Right atrium auricular region (tissue), 2 donors: Measurements from ENCODE around the gene TRIO. TPM values are rescaled to one million over a fixed set of nuclear protein-coding genes. Genes with fewer than 3 reads are reported as not detected.
"Not testable (repeated sequence)": the region's sequence is repeated elsewhere in the genome, so short reads cannot be mapped to it uniquely, and the experiment has no call there.

Experiments
- DNase-seq: peaks from one replicate; pipeline ENCODE4 v3.0.0-alpha.2; 2019; ENCODE audit warnings: low spot score
- H3K27ac ChIP-seq, 2 donors: fragments of 200-600 bp; sonication (generic); 1 replicate in 1 of 2; 2 replicates in 1 of 2; pipeline ENCODE4 v1.5.1; 2016 to 2019
- H3K27me3 ChIP-seq, 2 donors: fragments of 200-600 bp; sonication (generic); one replicate each; pipeline versions ENCODE4 v1.5.1 to v1.6.0; 2017 to 2019
- H3K36me3 ChIP-seq: fragments of 200-600 bp; sonication (generic); one replicate; pipeline ENCODE4 v1.5.1; 2016
- H3K4me1 ChIP-seq, 2 donors: fragments of 200-600 bp; sonication (generic); one replicate each; pipeline versions ENCODE4 v1.5.1 to v1.6.0; 2017 to 2019
- H3K4me3 ChIP-seq, 2 donors: fragments of 200-600 bp; sonication (generic); 1 replicate in 1 of 2; 2 replicates in 1 of 2; pipeline ENCODE4 v1.5.1; 2017 to 2019; ENCODE audit warnings: mild to moderate bottlenecking in 1 of 2, moderate library complexity in 1 of 2
- H3K9me3 ChIP-seq, 2 donors: fragments of 200-600 bp; sonication (generic); one replicate each; pipeline ENCODE4 v1.5.1; 2019
- CTCF ChIP-seq, 2 donors: fragments of 200-600 bp; sonication (generic); IDR thresholded peaks; one replicate each; pipeline ENCODE4 v1.5.1; 2019; ENCODE audit warnings: antibody characterized with exemption in 2 of 2
- total RNA-seq, 2 donors: library from RNA; depleted of rRNA; stranded (reverse); fragments of >200 nt; gene quantifications; one replicate each; pipeline ENCODE4 v1.1.0, GENCODE V29; 2016

The TRIO gene
- total RNA-seq, 2 donors from 2014 or later = 51.6 to 67.0 TPM

DNA sequence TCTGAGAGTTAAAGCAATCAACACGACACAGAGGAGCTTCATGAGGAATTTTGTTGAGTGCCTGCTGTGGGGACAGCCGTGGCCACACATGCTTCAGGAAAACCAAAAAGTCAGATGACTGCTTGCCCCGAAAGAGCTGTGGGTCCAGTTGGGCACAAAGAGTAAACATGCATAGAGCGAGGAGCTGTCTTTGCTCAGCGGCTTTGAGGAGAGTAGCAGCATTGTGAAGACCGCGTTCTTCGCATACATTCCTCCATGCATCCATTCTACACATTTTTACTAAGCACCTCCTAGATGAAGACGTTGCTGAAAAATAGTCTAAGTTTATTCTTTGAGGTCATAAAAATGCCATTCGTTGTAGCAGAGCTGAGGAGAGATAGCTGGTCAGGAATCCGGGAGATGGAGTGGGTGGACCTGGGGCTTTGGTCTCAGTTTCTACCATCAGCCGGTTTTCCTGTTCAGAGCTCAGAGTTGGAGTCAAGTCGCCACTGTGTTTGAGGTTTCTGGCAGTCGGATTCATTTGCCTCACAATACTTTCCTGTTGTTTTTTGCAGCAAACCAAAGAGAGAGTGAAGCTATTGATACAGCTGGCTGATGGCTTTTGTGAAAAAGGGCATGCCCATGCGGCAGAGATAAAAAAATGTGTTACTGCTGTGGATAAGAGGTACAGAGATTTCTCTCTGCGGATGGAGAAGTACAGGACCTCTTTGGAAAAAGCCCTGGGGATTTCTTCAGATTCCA, 243.9 kb downstream of the TRIO start:
- H3K36me3 ChIP-seq = peaks cover 82% of the 10 kb centered on the region
- H3K9me3 ChIP-seq = no peaks in the 10 kb centered on the region
- no peak for TF ChIP-seq CTCF (IDR thresholded peaks at IDR 0.05)
- no peaks in the 10 kb centered on the region for H3K27me3 ChIP-seq
- no peak overlapping the region for H3K27ac ChIP-seq
- no peak overlapping the region for H3K4me3 ChIP-seq
- DNase-seq = no peak
- H3K4me1 ChIP-seq = no peaks in the 10 kb centered on the region

DNA sequence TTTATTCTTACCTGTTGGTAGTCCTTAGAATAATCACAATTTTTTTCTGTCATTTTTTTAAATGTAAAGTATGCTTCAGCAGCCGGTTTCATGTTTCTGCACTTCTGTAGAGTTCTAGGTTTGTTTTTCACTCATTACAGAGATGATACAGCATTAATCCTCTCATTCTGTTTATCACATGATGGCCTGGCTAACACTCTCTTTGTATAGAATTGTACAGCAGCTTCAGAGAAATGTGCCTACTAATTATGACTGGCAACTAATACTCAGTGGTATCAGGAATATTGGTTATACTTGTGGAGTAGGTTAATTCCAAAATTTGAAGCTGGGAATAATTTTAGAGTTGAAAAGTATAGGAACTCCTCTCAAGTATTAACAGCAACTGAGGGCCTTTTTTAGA, 245.6 kb downstream of the TRIO start:
- Histone ChIP-seq H3K36me3 (peaks cover 70% of the 10 kb centered on the region), H3K9me3 (no peaks in the 10 kb centered on the region), H3K27ac (no peak overlapping the region), H3K27me3 (no peaks in the 10 kb centered on the region), H3K4me1 (no peaks in the 10 kb centered on the region), H3K4me3 (no peak overlapping the region)
- no peak for TF ChIP-seq CTCF (IDR thresholded peaks at IDR 0.05)
- no peak for DNase-seq

DNA sequence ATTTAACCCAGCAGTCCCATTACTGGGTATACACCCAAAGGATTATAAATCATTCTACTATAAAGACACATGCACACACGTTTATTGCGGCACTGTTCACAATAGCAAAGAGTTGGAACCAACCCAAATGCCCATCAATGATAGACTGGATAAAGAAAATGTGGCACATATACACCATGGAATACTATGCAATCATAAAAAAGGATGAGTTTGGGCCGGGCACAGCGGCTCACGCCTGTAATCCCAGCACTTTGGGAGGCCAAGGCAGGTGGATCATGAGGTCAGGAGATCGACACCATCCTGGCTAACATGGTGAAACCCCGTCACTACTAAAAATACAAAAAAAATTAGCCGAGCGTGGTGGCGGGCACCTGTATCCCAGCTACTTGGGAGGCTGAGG, 249.4 kb downstream of the TRIO start:
- not testable (repeated sequence) for H3K4me1 ChIP-seq

DNA sequence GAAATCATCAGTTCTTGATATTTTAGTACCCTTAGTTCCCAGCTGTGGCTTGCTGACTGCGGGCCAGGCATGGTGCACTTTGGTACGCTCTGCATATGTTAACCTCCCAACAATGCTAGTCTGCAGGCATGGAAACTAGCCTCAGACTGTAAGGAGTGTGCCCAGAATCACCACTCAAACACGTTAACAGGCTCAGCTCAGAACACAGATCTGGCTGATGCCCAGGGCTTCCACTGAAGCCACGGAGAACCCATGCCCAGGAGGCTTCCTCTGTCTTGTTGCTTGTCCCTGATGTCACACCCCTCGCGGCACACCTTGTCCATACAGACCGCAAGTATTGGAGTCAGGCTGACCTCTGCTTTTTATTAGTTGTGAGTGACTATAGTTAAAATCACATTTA, 251.2 kb downstream of the TRIO start:
- H3K4me1 ChIP-seq = peaks cover 0 to 2% of the 10 kb centered on the region in 2 donors
- TF ChIP-seq CTCF (IDR thresholded peaks at IDR 0.05) = no peak
- DNase-seq = no peak
- H3K36me3 ChIP-seq = peaks cover 41% of the 10 kb centered on the region
- H3K9me3 ChIP-seq = no peaks in the 10 kb centered on the region
- H3K27me3 ChIP-seq = no peaks in the 10 kb centered on the region
- no peak overlapping the region for H3K4me3 ChIP-seq
- no peak overlapping the region for H3K27ac ChIP-seq

More for the DNA sequence above, 249.4 kb downstream of the TRIO start:
- H3K27ac ChIP-seq, DNase-seq, H3K27me3 ChIP-seq, H3K9me3 ChIP-seq, H3K4me3 ChIP-seq: not testable (repeated sequence)
- H3K36me3 ChIP-seq = peaks cover 57% of the 10 kb centered on the region

DNA sequence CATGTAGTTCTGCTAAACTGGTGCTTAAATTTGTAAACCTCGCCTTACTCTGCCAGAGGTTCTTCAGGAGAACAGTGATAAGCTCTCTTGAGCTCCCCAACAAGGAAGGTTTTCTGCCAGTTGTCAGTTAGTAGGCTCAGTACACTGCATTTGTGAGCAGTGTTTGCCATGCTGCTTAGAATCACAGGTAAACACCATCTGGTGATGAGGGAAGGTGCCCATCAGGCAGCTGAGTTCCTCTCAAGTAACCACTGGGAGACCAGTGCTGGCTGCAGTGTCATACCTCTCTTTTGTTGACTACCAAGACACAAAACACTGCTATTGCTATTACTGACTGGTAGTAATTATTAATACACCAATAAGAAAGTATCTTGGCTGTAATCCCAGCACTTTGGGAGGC, 252.3 kb downstream of the TRIO start:
- H3K27ac ChIP-seq = no peak overlapping the region
- H3K4me1 ChIP-seq = peaks cover 0 to 11% of the 10 kb centered on the region in 2 donors
- H3K9me3 ChIP-seq = no peaks in the 10 kb centered on the region
- no peak for TF ChIP-seq CTCF (IDR thresholded peaks at IDR 0.05)
- no peaks in the 10 kb centered on the region for H3K27me3 ChIP-seq
- no peak for DNase-seq
- peaks cover 38% of the 10 kb centered on the region for H3K36me3 ChIP-seq
- no peak overlapping the region for H3K4me3 ChIP-seq

DNA sequence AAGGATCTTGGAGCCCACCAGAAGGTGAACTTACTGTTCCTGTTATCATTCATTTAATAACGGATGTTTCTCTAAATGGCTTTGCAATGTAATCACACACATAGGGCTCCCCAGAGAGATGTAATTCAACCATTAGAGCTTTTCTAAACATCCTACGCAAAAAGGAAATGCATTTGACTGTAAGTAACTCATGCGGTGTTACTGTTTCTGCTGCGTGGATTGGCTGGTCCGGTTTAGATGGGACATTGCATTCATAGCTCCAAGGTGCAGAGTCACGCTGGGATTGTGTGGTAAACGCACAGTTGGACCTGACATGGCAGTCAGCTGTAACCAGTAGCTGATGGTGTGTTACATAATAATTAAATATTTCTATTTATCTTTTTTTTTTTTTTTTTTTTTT, 252.9 kb downstream of the TRIO start:
- Histone ChIP-seq H3K4me1 (peaks cover 0 to 11% of the 10 kb centered on the region in 2 donors), H3K27me3 (no peaks in the 10 kb centered on the region), H3K9me3 (no peaks in the 10 kb centered on the region), H3K4me3 (no peak overlapping the region), H3K36me3 (peaks cover 35% of the 10 kb centered on the region), H3K27ac (no peak overlapping the region)
- no peak for DNase-seq
- TF ChIP-seq CTCF (IDR thresholded peaks at IDR 0.05) = no peak
